GM23248 (cell line): ENCODE results near the gene TTLL5.

Experiments used
- EZH2 ChIP-seq: fragments of 200-600 bp; sonication (generic); IDR thresholded peaks from 2 replicates; pipeline ENCODE4 v1.6.1; 2018; ENCODE audit warnings: antibody characterized with exemption, mild to moderate bottlenecking; ENCODE audit not compliant: insufficient read depth, poor library complexity, severe bottlenecking
- EZH2phosphoT487 ChIP-seq: fragments of 200-600 bp; sonication (generic); IDR thresholded peaks from 2 replicates; pipeline ENCODE4 v1.6.1; 2018; ENCODE audit warnings: antibody characterized with exemption, moderate library complexity, mild to moderate bottlenecking, low read depth; ENCODE audit not compliant: insufficient read depth

GRCh38 chr14:75726321-75726720, 65.3 kb downstream of the TTLL5 start:
- no peak for TF ChIP-seq EZH2phosphoT487
- TF ChIP-seq EZH2, result no peak
